Cardiac septum (tissue), 1 donor: ENCODE data around the gene TMPRSS5. TPM values are rescaled to one million over a fixed set of nuclear protein-coding genes. Genes with fewer than 3 reads are reported as not detected.
"Not testable (repeated sequence)": the region's sequence is repeated elsewhere in the genome, so short reads cannot be mapped to it uniquely, and the experiment has no call there.

Source experiments
- DNase-seq: peaks from one replicate; pipeline ENCODE4 v3.0.0-alpha.2; 2020; ENCODE audit warnings: low spot score
- intact Hi-C: fragments of 100-400 bp; cut with DNase I; formaldehyde crosslinking; loops from one replicate; pipeline ENCODE4 v1.14.0; 2022
- long read RNA-seq: library from polyadenylated mRNA; unstranded; transcript quantifications from one replicate; pipeline ENCODE4 v2.0.0, GENCODE V29; 2021
- total RNA-seq: library from RNA; stranded (reverse); fragmentation: NEBNext Ultra II Directional; extraction: Animal tissue kit (Norgen Biotek cat#: 25700); gene quantifications from one replicate; pipeline ENCODE4 v1.2.1, GENCODE V29; 2021
- donor health status: DM: no; HTN: no; CAD: no.

TMPRSS5 gene
- 0.81 TPM for total RNA-seq
- long read RNA-seq: 0 reads

- intact Hi-C loops: no loop called here
- DNase-seq: no peak
Observed at GRCh38 chr11:113705871-113706655, at the start of gene TMPRSS5. Gene TMPRSS5, minus strand, starts transcription at chr11:113706308. Its CDS starts 84 bp downstream, at chr11:113706224.

GRCh38 chr11:113752932-113753331, 46.8 kb upstream of the TMPRSS5 start:
- no peak for DNase-seq
- intact Hi-C loops: no loop called here

- intact Hi-C loops: loop anchor here (10.0 kb wide), 1 partner anchor 202 kb away; no protein-coding TSS in a partner anchor
- no peak for DNase-seq
Observed at GRCh38 chr11:113736323-113736722, 30.2 kb upstream of the TMPRSS5 start.

GRCh38 chr11:113732092-113732491, 26.0 kb upstream of the TMPRSS5 start:
- no peak for DNase-seq
- intact Hi-C loops: loop anchor here (10.0 kb wide), 1 partner anchor 197 kb away; no protein-coding TSS in a partner anchor

GRCh38 chr11:113730887-113731726, 25.0 kb upstream of the TMPRSS5 start:
- intact Hi-C loops: loop anchor here (1.0 to 10.0 kb wide), 2 partner anchors 196 to 426 kb away; no protein-coding TSS in a partner anchor
- DNase-seq: no peak

- intact Hi-C loops: loop anchor here (10.0 kb wide), 1 partner anchor 175 kb away; no protein-coding TSS in a partner anchor
- DNase-seq: no peak
Observed at GRCh38 chr11:113729456-113729855, 23.3 kb upstream of the TMPRSS5 start.

GRCh38 chr11:113728814-113729213, 22.7 kb upstream of the TMPRSS5 start:
- intact Hi-C loops: loop anchor here (10.0 kb wide), 1 partner anchor 174 kb away; no protein-coding TSS in a partner anchor
- DNase-seq: no peak

GRCh38 chr11:113725913-113726312, 19.8 kb upstream of the TMPRSS5 start:
- intact Hi-C loops: loop anchor here (10.0 kb wide), 1 partner anchor 171 kb away; no protein-coding TSS in a partner anchor
- DNase-seq: no peak

GRCh38 chr11:113725407-113725806, 19.3 kb upstream of the TMPRSS5 start:
- no peak for DNase-seq
- intact Hi-C loops: loop anchor here (10.0 kb wide), 1 partner anchor 171 kb away; no protein-coding TSS in a partner anchor

- intact Hi-C loops: loop anchor here (10.0 kb wide), 1 partner anchor 170 kb away; no protein-coding TSS in a partner anchor
- DNase-seq: no peak
Observed at GRCh38 chr11:113724778-113725177, 18.7 kb upstream of the TMPRSS5 start.

GRCh38 chr11:113723787-113724186, 17.7 kb upstream of the TMPRSS5 start:
- intact Hi-C loops: loop anchor here (10.0 kb wide), 1 partner anchor 169 kb away; no protein-coding TSS in a partner anchor

GRCh38 chr11:113722934-113723333, 16.8 kb upstream of the TMPRSS5 start:
- no peak for DNase-seq
- intact Hi-C loops: loop anchor here (10.0 kb wide), 1 partner anchor 168 kb away; no protein-coding TSS in a partner anchor

More at GRCh38 chr11:113723787-113724186, 17.7 kb upstream of the TMPRSS5 start:
- DNase-seq: no peak

GRCh38 chr11:113722221-113722620, 16.1 kb upstream of the TMPRSS5 start:
- no peak for DNase-seq
- intact Hi-C loops: loop anchor here (10.0 kb wide), 1 partner anchor 167 kb away; no protein-coding TSS in a partner anchor

GRCh38 chr11:113721462-113722066, 15.5 kb upstream of the TMPRSS5 start:
- intact Hi-C loops: loop anchor here (10.0 kb wide), 1 partner anchor 167 kb away; no protein-coding TSS in a partner anchor
- DNase-seq: no peak

- DNase-seq: not testable (repeated sequence)
- intact Hi-C loops: loop anchor here (10.0 kb wide), 1 partner anchor 166 kb away; no protein-coding TSS in a partner anchor
Observed at GRCh38 chr11:113720478-113720877, 14.4 kb upstream of the TMPRSS5 start.

GRCh38 chr11:113715882-113716625, 9.9 kb upstream of the TMPRSS5 start:
- intact Hi-C loops: no loop called here
- DNase-seq: no peak

- no peak for DNase-seq
- intact Hi-C loops: no loop called here
Observed at GRCh38 chr11:113715273-113715672, 9.2 kb upstream of the TMPRSS5 start.

- intact Hi-C loops: no loop called here
- DNase-seq: no peak
Observed at GRCh38 chr11:113710989-113711388, 4.9 kb upstream of the TMPRSS5 start.
